Gastroesophageal sphincter (tissue), 2 donors: ENCODE data around the gene RAPGEF1.

Source experiments
- POLR2A ChIP-seq, 2 donors: fragments of 450-650 bp; IDR thresholded peaks; one replicate each; pipeline ENCODE4 v1.6.1; 2017; ENCODE audit warnings: antibody characterized with exemption in 2 of 2, mild to moderate bottlenecking in 2 of 2, moderate library complexity in 1 of 2
- POLR2AphosphoS5 ChIP-seq: sonication (generic); formaldehyde crosslinking; IDR thresholded peaks from one replicate; pipeline ENCODE4 v1.6.1; 2017; ENCODE audit warnings: antibody characterized with exemption

DNA sequence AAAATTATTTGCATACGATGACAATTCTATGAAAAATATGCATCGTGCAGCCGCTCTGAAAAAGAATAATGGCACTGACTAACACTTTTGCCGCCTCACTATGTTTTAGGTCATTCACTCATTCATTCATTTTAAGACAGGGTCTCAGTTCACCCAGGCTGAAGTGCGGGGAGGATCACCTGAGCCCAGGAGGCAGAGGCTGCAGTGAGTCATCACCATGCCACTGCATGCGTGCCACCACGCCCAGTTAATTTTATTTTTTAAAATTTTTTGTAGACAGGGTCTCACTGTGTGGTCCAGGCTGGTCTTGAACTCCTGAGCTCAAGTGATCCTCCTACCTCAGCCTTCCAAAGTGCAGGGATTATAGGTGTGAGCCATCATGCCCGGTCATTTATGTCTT lies 37.0 kb downstream of the RAPGEF1 start:
- TF ChIP-seq POLR2AphosphoS5 (no peak), POLR2A (IDR thresholded peaks at IDR 0.05) (no peak)
